PC-3 (cell line): ENCODE results near the gene NHS. TPM values are rescaled to one million over a fixed set of nuclear protein-coding genes. Genes with fewer than 3 reads are reported as not detected.

Source experiments
- ATAC-seq: fragments of 200-7000 bp; cut with Tn5 transposase; 2 replicates; pipeline ENCODE4 v1.9.1; 2020; ENCODE audit warnings: mild to moderate bottlenecking, moderate library complexity
- BruUV-seq: library from RNA; stranded (reverse); fragments of 400-500 nt; replicated peaks from 2 replicates; lab custom pipeline; 2021; lab: Mats Ljungman, UMichigan
- CTCF ChIA-PET: fragments of 300-600 bp; sonication (Branson Sonifier 250); formaldehyde crosslinking; loops from one replicate; lab custom pipeline; 2022; ENCODE audit warnings: antibody characterized with exemption; lab: Charles Lee
- POLR2A ChIA-PET: fragments of 300-600 bp; sonication (Branson Sonifier 250); formaldehyde crosslinking; loops from one replicate; lab custom pipeline; 2022; ENCODE audit warnings: antibody characterized with exemption; ENCODE audit not compliant: unreplicated experiment; lab: Charles Lee
- DNase-seq: peaks from one replicate; pipeline ENCODE4 v3.0.0-alpha.2; 2015
- H2AFZ ChIP-seq: fragments of 300-600 bp; sonication (generic); 2 replicates; pipeline ENCODE4 v1.6.0; 2016; ENCODE audit warnings: antibody characterized with exemption, low read length
- H3F3A ChIP-seq: fragments of 300-600 bp; sonication (generic); one replicate; pipeline ENCODE4 v1.6.0; 2017; ENCODE audit warnings: antibody characterized with exemption, low read length, control low read depth, mild to moderate bottlenecking; ENCODE audit not compliant: unreplicated experiment
- H3K27ac ChIP-seq: fragments of 300-600 bp; sonication (generic); 2 replicates; pipeline ENCODE4 v1.5.1; 2016; ENCODE audit warnings: mild to moderate bottlenecking, low read length
- H3K27me3 ChIP-seq: fragments of 300-600 bp; sonication (generic); 2 replicates; pipeline ENCODE4 v1.6.1; 2016; ENCODE audit warnings: low read length, mixed read lengths
- H3K36me3 ChIP-seq: fragments of 300-600 bp; sonication (generic); 2 replicates; pipeline ENCODE4 v1.6.1; 2016; ENCODE audit warnings: low read depth, mixed run types, low read length, mixed read lengths
- H3K4me1 ChIP-seq: fragments of 300-600 bp; sonication (generic); 2 replicates; pipeline ENCODE4 v1.5.1; 2016; ENCODE audit warnings: low read length; ENCODE audit not compliant: insufficient read depth
- H3K4me2 ChIP-seq: fragments of 300-600 bp; sonication (generic); 2 replicates; pipeline ENCODE4 v1.6.0; 2016; ENCODE audit warnings: low read length
- H3K4me3 ChIP-seq: fragments of 300-600 bp; sonication (generic); 2 replicates; pipeline ENCODE4 v1.5.1; 2016; ENCODE audit warnings: mild to moderate bottlenecking, low read length, mixed read lengths
- H3K79me2 ChIP-seq: fragments of 300-600 bp; sonication (generic); 2 replicates; pipeline ENCODE4 v1.6.1; 2017; ENCODE audit warnings: low read length, mixed read lengths
- H3K9ac ChIP-seq: fragments of 300-600 bp; sonication (generic); 2 replicates; pipeline ENCODE4 v1.6.0; 2016; ENCODE audit warnings: mild to moderate bottlenecking, low read length
- H3K9me2 ChIP-seq: fragments of 300-600 bp; sonication (generic); replicated peaks from 2 replicates; pipeline ENCODE4 v1.6.1; 2016; ENCODE audit warnings: mixed run types, low read length, mixed read lengths
- H3K9me3 ChIP-seq: fragments of 300-600 bp; sonication (generic); 2 replicates; pipeline ENCODE4 v1.6.1; 2016; ENCODE audit warnings: low read length, mixed read lengths
- H4K20me1 ChIP-seq: fragments of 300-600 bp; sonication (generic); 2 replicates; pipeline ENCODE4 v1.6.1; 2016; ENCODE audit warnings: low read length, mixed read lengths
- EZH2 ChIP-seq: fragments of 300-600 bp; sonication (generic); IDR thresholded peaks from one replicate; pipeline ENCODE4 v1.6.1; 2017; ENCODE audit warnings: antibody characterized with exemption, mild to moderate bottlenecking, low read length; ENCODE audit not compliant: unreplicated experiment
- EZH2phosphoT487 ChIP-seq: fragments of 300-600 bp; sonication (generic); IDR thresholded peaks from 2 replicates; pipeline ENCODE4 v1.6.1; 2018; ENCODE audit warnings: mild to moderate bottlenecking, antibody characterized with exemption, low read length, borderline replicate concordance
- intact Hi-C: fragments of 100-400 bp; cut with micrococcal nuclease; formaldehyde crosslinking; loops from 2 replicates; pipeline ENCODE4 v1.9.0; 2023
- total RNA-seq: library from RNA; depleted of rRNA; stranded (reverse); fragments of >200 nt; gene quantifications from 2 replicates; pipeline ENCODE4 v1.2.3, GENCODE V29; 2014
- TF ChIP-seq, protein P1 (sequence below): fragments of 300-600 bp; sonication (generic); conservative IDR thresholded peaks from 2 replicates; pipeline ENCODE4 v1.5.1; 2017; ENCODE audit warnings: antibody characterized with exemption, low read depth, mild to moderate bottlenecking, low read length

NHS gene
- total RNA-seq, 1 experiment from 2014 or later: 4.9 TPM

DNA sequence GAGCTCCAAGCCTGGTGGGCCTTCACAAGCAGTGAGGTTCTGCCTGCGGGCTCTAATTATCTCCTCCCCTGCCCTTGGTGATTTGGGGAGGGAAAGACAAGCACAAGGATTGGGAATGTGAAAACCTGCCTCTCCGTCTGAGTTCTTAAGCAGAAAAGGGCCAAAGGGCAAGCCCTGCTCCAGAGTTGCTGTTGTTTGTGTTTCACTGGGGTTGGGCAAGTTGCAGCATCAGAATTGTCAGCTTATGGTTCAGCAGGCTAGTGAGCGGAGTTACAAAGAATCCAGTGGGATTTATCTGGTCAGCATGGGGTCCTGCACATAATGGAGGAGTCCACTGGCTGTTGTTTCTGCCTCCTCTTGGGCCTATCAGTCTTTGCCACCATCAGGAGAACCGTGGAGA lies 60.5 kb downstream of the NHS start:
- peaks cover 29% of the 10 kb centered on the region for H3K79me2 ChIP-seq
- no peak overlapping the region for H3K4me3 ChIP-seq
- no peak overlapping the region for H3K9ac ChIP-seq
- H3K27ac ChIP-seq: no peak overlapping the region
- ChIA-PET CTCF (no interaction called here), POLR2A (no interaction called here)
- TF ChIP-seq EZH2 (no peak), EZH2phosphoT487 (no peak)
- TF ChIP-seq, protein P1, sequence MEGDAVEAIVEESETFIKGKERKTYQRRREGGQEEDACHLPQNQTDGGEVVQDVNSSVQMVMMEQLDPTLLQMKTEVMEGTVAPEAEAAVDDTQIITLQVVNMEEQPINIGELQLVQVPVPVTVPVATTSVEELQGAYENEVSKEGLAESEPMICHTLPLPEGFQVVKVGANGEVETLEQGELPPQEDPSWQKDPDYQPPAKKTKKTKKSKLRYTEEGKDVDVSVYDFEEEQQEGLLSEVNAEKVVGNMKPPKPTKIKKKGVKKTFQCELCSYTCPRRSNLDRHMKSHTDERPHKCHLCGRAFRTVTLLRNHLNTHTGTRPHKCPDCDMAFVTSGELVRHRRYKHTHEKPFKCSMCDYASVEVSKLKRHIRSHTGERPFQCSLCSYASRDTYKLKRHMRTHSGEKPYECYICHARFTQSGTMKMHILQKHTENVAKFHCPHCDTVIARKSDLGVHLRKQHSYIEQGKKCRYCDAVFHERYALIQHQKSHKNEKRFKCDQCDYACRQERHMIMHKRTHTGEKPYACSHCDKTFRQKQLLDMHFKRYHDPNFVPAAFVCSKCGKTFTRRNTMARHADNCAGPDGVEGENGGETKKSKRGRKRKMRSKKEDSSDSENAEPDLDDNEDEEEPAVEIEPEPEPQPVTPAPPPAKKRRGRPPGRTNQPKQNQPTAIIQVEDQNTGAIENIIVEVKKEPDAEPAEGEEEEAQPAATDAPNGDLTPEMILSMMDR: no peak
- no peak overlapping the region for H2AFZ ChIP-seq
- ATAC-seq (no peak), DNase-seq (no peak)
- H3K27me3 ChIP-seq: no peaks in the 10 kb centered on the region
- no peaks in the 10 kb centered on the region for H4K20me1 ChIP-seq
- no peaks in the 10 kb centered on the region for H3F3A ChIP-seq
- H3K9me2 ChIP-seq: no peaks in the 10 kb centered on the region
- intact Hi-C loops: no loop called here
- no TSS peak for BruUV-seq
- H3K9me3 ChIP-seq: no peaks in the 10 kb centered on the region
- no peak overlapping the region for H3K4me2 ChIP-seq
- H3K4me1 ChIP-seq: peaks cover 22% of the 10 kb centered on the region
- H3K36me3 ChIP-seq: no peaks in the 10 kb centered on the region

- Histone ChIP-seq H3K27me3 (no peaks in the 10 kb centered on the region), H2AFZ (no peak overlapping the region), H3K79me2 (peaks cover 15% of the 10 kb centered on the region; the same call in 1 of the 2 replicates), H3K27ac (no peak overlapping the region), H3K9ac (no peak overlapping the region), H3K9me3 (no peaks in the 10 kb centered on the region), H3K9me2 (no peaks in the 10 kb centered on the region), H3K36me3 (no peaks in the 10 kb centered on the region), H3K4me1 (peaks cover 30% of the 10 kb centered on the region), H3K4me3 (no peak overlapping the region), H4K20me1 (no peaks in the 10 kb centered on the region), H3F3A (peaks cover 4% of the 10 kb centered on the region), H3K4me2 (no peak overlapping the region)
- TF ChIP-seq EZH2phosphoT487 (no peak), EZH2 (no peak)
- TF ChIP-seq, protein P1: no peak
- ChIA-PET POLR2A (no interaction called here), CTCF (no interaction called here)
- intact Hi-C loops: no loop called here
- DNase-seq (no peak), ATAC-seq (no peak)
- BruUV-seq: no TSS peak
Measured at GRCh38 chrX:17438221-17438620, 63.2 kb downstream of the NHS start.

GRCh38 chrX:17440258-17440657 lies 65.3 kb downstream of the NHS start:
- Histone ChIP-seq H3K79me2 (peaks cover 12% of the 10 kb centered on the region), H3K9me2 (no peaks in the 10 kb centered on the region), H3K27me3 (no peaks in the 10 kb centered on the region), H2AFZ (no peak overlapping the region), H4K20me1 (no peaks in the 10 kb centered on the region), H3K36me3 (no peaks in the 10 kb centered on the region), H3K9ac (no peak overlapping the region), H3K4me3 (no peak overlapping the region), H3K27ac (no peak overlapping the region), H3K4me1 (peaks cover 30% of the 10 kb centered on the region), H3K9me3 (no peaks in the 10 kb centered on the region), H3K4me2 (no peak overlapping the region), H3F3A (peaks cover 4% of the 10 kb centered on the region)
- TF ChIP-seq, protein P1: no peak
- TF ChIP-seq EZH2 (no peak), EZH2phosphoT487 (no peak)
- DNase-seq (no peak), ATAC-seq (no peak)
- CTCF ChIA-PET: no interaction called here
- intact Hi-C loops: loop anchor here (10.0 kb wide), 1 partner anchor 65 kb away; the partner anchor contains the start of gene NHS
- no TSS peak for BruUV-seq
- POLR2A ChIA-PET: no interaction called here
